Stimulated activated CD8-positive, alpha-beta memory T cell treated with anti-CD3 and anti-CD28 coated beads, Interleukin-15, amount 100 ng/mL, for 4 hours (primary cell): ENCODE measurements around the gene IL6R.

Experiments used
- DNase-seq, 2 donors: peaks; one replicate each; pipeline ENCODE4 v3.0.0-alpha.2; 2020; ENCODE audit warnings: low read depth in 2 of 2

Gene IL6R

GRCh38 chr1:154514066-154514553 lies 109.0 kb downstream of the IL6R start:
- no peak for DNase-seq

GRCh38 chr1:154517661-154518060 lies 112.5 kb downstream of the IL6R start:
- no peak for DNase-seq
